HCT116 (cell line): ENCODE data around the gene MED13L. TPM values are rescaled to one million over a fixed set of nuclear protein-coding genes. Genes with fewer than 3 reads are reported as not detected.

Source experiments
- ATAC-seq: fragments of 200-7000 bp; cut with Tn5 transposase; 2 replicates; pipeline ENCODE4 v1.9.1; 2020; ENCODE audit warnings: mild to moderate bottlenecking, moderate library complexity
- BruUV-seq: library from RNA; stranded (reverse); fragments of 400-500 nt; replicated peaks from 2 replicates; lab custom pipeline; 2021; lab: Mats Ljungman, UMichigan
- CTCF ChIA-PET: fragments of 300-600 bp; sonication (Branson Sonifier 250); formaldehyde crosslinking; loops from one replicate; lab custom pipeline; 2021; ENCODE audit warnings: antibody characterized with exemption; lab: Charles Lee
- POLR2A ChIA-PET: fragments of 300-600, 350-600 bp; sonication (Branson Sonifier 250); formaldehyde crosslinking; loops from one replicate; lab custom pipeline; 2021; ENCODE audit warnings: antibody characterized with exemption; lab: Charles Lee
- RAD21 ChIA-PET, 2 experiments: fragments of 300-600 bp; sonication (Branson Sonifier 250); formaldehyde crosslinking; loops; one replicate each; lab custom pipeline; 2023; ENCODE audit warnings: low total read pairs in 2 of 2; ENCODE audit not compliant: uncharacterized antibody in 2 of 2, unreplicated experiment in 2 of 2, low non-redundant PET in 1 of 2; lab: Charles Lee
- DNase-seq: peaks from one replicate; pipeline ENCODE4 v3.0.0-alpha.2; 2010; ENCODE audit warnings: low read depth, low spot score
- H2AFZ ChIP-seq: fragments of 200-600 bp; shearing (Covaris generic), sonication (generic); 2 replicates; pipeline ENCODE4 v1.6.1; 2017; ENCODE audit warnings: low read depth, mixed run types, mixed read lengths, antibody characterized with exemption, low read length; ENCODE audit not compliant: poor library complexity, severe bottlenecking
- H3K27ac ChIP-seq: 2 replicates; pipeline ENCODE4 v1.5.1; 2012; ENCODE audit warnings: low read depth, low read length
- H3K27me3 ChIP-seq: fragments of 200-600 bp; sonication (generic); 2 replicates; pipeline ENCODE4 v1.6.1; 2016; ENCODE audit warnings: mixed run types, low read length, mixed read lengths; ENCODE audit not compliant: insufficient read depth
- H3K36me3 ChIP-seq, 2 experiments: fragments of 200-500 bp in 1 of 2; fragments of 200-600 bp in 1 of 2; sonication (Bioruptor generic) in 1 of 2; sonication (generic) in 1 of 2; 2 replicates each; pipeline versions ENCODE4 v1.5.1 to v1.6.1; 2014 to 2016; ENCODE audit warnings: low read length in 2 of 2, inconsistent platforms in 1 of 2, mixed read lengths in 1 of 2, mixed run types in 1 of 2; ENCODE audit not compliant: insufficient read depth in 2 of 2, control insufficient read depth in 1 of 2
- H3K4me1 ChIP-seq, 2 experiments: fragments of 200-600 bp in 1 of 2; sonication (generic) in 1 of 2; 2 replicates each; pipeline versions ENCODE4 v1.5.1 to v1.6.1; 2012 to 2017; ENCODE audit warnings: low read length in 2 of 2, inconsistent platforms in 1 of 2, mild to moderate bottlenecking in 1 of 2, mixed read lengths in 1 of 2, mixed run types in 1 of 2, moderate library complexity in 1 of 2; ENCODE audit not compliant: insufficient read depth in 2 of 2, control insufficient read depth in 1 of 2
- H3K4me2 ChIP-seq: fragments of 200-600 bp; sonication (generic); 2 replicates; pipeline ENCODE4 v1.6.1; 2017; ENCODE audit warnings: mixed run types, low read length, mixed read lengths
- H3K4me3 ChIP-seq, 2 experiments: fragments of 200-600 bp in 1 of 2; sonication (generic) in 1 of 2; replicated peaks in 1 of 2; 2 replicates each; pipeline ENCODE4 v1.5.1; 2011 to 2016; ENCODE audit warnings: low read length in 2 of 2, control low read depth in 1 of 2, low read depth in 1 of 2, mild to moderate bottlenecking in 1 of 2, mixed read lengths in 1 of 2, mixed run types in 1 of 2
- H3K79me2 ChIP-seq: fragments of 200-600 bp; sonication (generic); 2 replicates; pipeline ENCODE4 v1.6.1; 2017; ENCODE audit warnings: mild to moderate bottlenecking, mixed run types, low read length, moderate library complexity, mixed read lengths; ENCODE audit not compliant: insufficient read depth
- H3K9ac ChIP-seq: fragments of 200-600 bp; sonication (generic); 2 replicates; pipeline ENCODE4 v1.6.1; 2016; ENCODE audit warnings: low read length, mixed read lengths
- H3K9me2 ChIP-seq: fragments of 200-600 bp; sonication (generic), shearing (Covaris generic); 2 replicates; pipeline ENCODE4 v1.6.1; 2017; ENCODE audit warnings: mixed run types, mild to moderate bottlenecking, moderate library complexity; ENCODE audit not compliant: insufficient read depth
- H3K9me3 ChIP-seq, 2 experiments: fragments of 200-500 bp in 1 of 2; fragments of 200-600 bp in 1 of 2; sonication (Bioruptor generic) in 1 of 2; sonication (generic) in 1 of 2; 2 replicates each; pipeline ENCODE4 v1.6.1; 2014 to 2017; ENCODE audit warnings: low read length in 2 of 2, mixed read lengths in 2 of 2, inconsistent platforms in 1 of 2, low read depth in 1 of 2, mild to moderate bottlenecking in 1 of 2, mixed run types in 1 of 2, moderate library complexity in 1 of 2; ENCODE audit not compliant: control insufficient read depth in 1 of 2, insufficient read depth in 1 of 2
- H4K20me1 ChIP-seq: fragments of 200-600 bp; sonication (generic), shearing (Covaris generic); 2 replicates; pipeline ENCODE4 v1.6.1; 2017; ENCODE audit warnings: mixed run types, mild to moderate bottlenecking, moderate library complexity; ENCODE audit not compliant: insufficient read depth
- CBX3 ChIP-seq: IDR thresholded peaks from 2 replicates; pipeline ENCODE4 v1.6.1; 2012; ENCODE audit warnings: low read depth
- CEBPB ChIP-seq: IDR thresholded peaks from 2 replicates; pipeline ENCODE4 v1.6.1; 2012; ENCODE audit warnings: low read depth
- ELF1 ChIP-seq: IDR thresholded peaks from 2 replicates; pipeline ENCODE4 v1.6.1; 2012; ENCODE audit warnings: low read depth, borderline replicate concordance
- EZH2 ChIP-seq: fragments of 200-600 bp; sonication (generic); IDR thresholded peaks from 2 replicates; pipeline ENCODE4 v1.6.1; 2017; ENCODE audit warnings: antibody characterized with exemption, mixed run types
- EZH2phosphoT487 ChIP-seq: fragments of 200-600 bp; IDR thresholded peaks from 2 replicates; pipeline ENCODE4 v1.6.1; 2018; ENCODE audit warnings: antibody characterized with exemption, borderline replicate concordance
- FOSL1 ChIP-seq: IDR thresholded peaks from 2 replicates; pipeline ENCODE4 v1.6.1; 2012; ENCODE audit warnings: low read depth
- RAD21 ChIP-seq: IDR thresholded peaks from 2 replicates; pipeline ENCODE4 v1.6.1; 2012; ENCODE audit warnings: low read depth, mild to moderate bottlenecking
- SIN3A ChIP-seq: IDR thresholded peaks from 2 replicates; pipeline ENCODE4 v1.6.1; 2012; ENCODE audit warnings: low read depth
- SP1 ChIP-seq: IDR thresholded peaks from 2 replicates; pipeline ENCODE4 v1.6.1; 2012; ENCODE audit warnings: low read depth
- SRF ChIP-seq: IDR thresholded peaks from 2 replicates; pipeline ENCODE4 v1.6.1; 2012; ENCODE audit warnings: low read depth
- TCF7L2 ChIP-seq: IDR thresholded peaks from 2 replicates; pipeline ENCODE4 v1.7.0; 2011; ENCODE audit warnings: borderline replicate concordance, inconsistent platforms; ENCODE audit not compliant: insufficient read depth, insufficient read length; ENCODE audit errors: extremely low read depth
- ZFX ChIP-seq: fragments of 450-650 bp; IDR thresholded peaks from 2 replicates; pipeline ENCODE4 v1.6.1; 2017
- ZNF274 ChIP-seq: fragments of 200-500 bp; sonication (Bioruptor generic); IDR thresholded peaks from 2 replicates; pipeline ENCODE4 v1.6.1; 2014; ENCODE audit warnings: mild to moderate bottlenecking, low read depth, low read length, inconsistent platforms
- intact Hi-C: fragments of 100-400 bp; cut with micrococcal nuclease; formaldehyde crosslinking; loops from 2 replicates; pipeline ENCODE4 v1.10.0; 2022
- total RNA-seq: library from RNA; stranded (reverse); gene quantifications from one replicate; pipeline ENCODE4 v1.2.1, GENCODE V29; 2021; ENCODE audit not compliant: unreplicated experiment
- TF ChIP-seq, protein P1 (sequence below): IDR thresholded peaks from 2 replicates; pipeline ENCODE4 v1.6.1; 2011; ENCODE audit warnings: mild to moderate bottlenecking, low read length, moderate library complexity; ENCODE audit not compliant: insufficient replicate concordance; ENCODE audit errors: extremely low read depth
- TF ChIP-seq, protein P2 (sequence below), 3 experiments: fragments of 200-600 bp in 1 of 3; sonication (generic) in 1 of 3; IDR thresholded peaks in 2 of 3; conservative IDR thresholded peaks in 1 of 3; 2 replicates each; pipeline ENCODE4 v1.5.1; 2012 to 2017; ENCODE audit warnings: low read depth in 2 of 3, low read length in 2 of 3, antibody characterized with exemption in 1 of 3, borderline replicate concordance in 1 of 3, control low read depth in 1 of 3, mild to moderate bottlenecking in 1 of 3, mixed read lengths in 1 of 3, mixed run types in 1 of 3, moderate library complexity in 1 of 3; ENCODE audit not compliant: insufficient read depth in 1 of 3
- TF ChIP-seq, protein P3 (sequence below): IDR thresholded peaks from 2 replicates; pipeline ENCODE4 v1.6.1; 2012; ENCODE audit warnings: low read depth
- TF ChIP-seq, protein P4 (sequence below): IDR thresholded peaks from 2 replicates; pipeline ENCODE4 v1.6.1; 2012
- TF ChIP-seq, protein P5 (sequence below): IDR thresholded peaks from 2 replicates; pipeline ENCODE4 v1.6.1; 2012

Gene MED13L
- total RNA-seq, 1 experiment from 2014 or later: 176 TPM

DNA sequence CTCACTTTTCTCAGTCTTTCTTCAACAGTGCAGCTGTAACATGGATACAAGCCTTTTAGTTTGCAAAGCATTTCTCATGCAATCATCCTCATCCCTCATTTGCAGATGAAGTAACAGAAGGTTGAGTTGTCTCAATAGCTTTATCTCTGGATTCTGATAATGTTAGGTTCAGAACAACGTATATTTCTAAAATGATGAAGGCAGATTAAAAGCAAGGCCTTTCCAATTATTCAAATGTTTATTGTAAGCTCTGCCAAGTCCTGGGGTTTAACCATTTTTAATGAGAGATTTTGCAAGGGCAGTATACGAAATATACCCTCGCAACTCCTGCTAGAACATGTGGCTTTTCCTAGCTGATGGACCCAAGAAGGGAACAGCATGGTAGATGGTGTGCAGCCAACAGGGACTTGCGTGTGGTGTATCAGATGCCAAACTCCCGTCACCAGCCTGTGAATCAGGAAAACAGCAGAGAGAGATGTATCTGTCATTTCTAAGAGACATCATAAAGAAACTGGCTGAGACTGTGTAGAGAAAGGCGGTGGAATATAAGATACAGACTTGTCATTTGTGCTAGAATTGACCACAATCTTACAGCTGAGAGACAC lies 319.7 kb downstream of the MED13L start:
- H3K9ac ChIP-seq: no peak overlapping the region
- H3K27me3 ChIP-seq: no peaks in the 10 kb centered on the region
- ChIA-PET RAD21 (no interaction called here), POLR2A (no interaction called here)
- H2AFZ ChIP-seq: no peak overlapping the region
- no peak overlapping the region for H3K4me2 ChIP-seq
- no peaks in the 10 kb centered on the region for H3K9me3 ChIP-seq
- H3K79me2 ChIP-seq: no peaks in the 10 kb centered on the region
- no peaks in the 10 kb centered on the region for H3K9me2 ChIP-seq
- no peak for ATAC-seq
- intact Hi-C loops: no loop called here
- no peak for DNase-seq
- no peak overlapping the region for H3K27ac ChIP-seq
- H4K20me1 ChIP-seq: 0 out of 2 replicates have a peak, but pooled peaks cover 6% of the 10 kb centered on the region
- no peaks in the 10 kb centered on the region for H3K4me1 ChIP-seq
- no peak for TF ChIP-seq SIN3A
- TF ChIP-seq, protein P1, sequence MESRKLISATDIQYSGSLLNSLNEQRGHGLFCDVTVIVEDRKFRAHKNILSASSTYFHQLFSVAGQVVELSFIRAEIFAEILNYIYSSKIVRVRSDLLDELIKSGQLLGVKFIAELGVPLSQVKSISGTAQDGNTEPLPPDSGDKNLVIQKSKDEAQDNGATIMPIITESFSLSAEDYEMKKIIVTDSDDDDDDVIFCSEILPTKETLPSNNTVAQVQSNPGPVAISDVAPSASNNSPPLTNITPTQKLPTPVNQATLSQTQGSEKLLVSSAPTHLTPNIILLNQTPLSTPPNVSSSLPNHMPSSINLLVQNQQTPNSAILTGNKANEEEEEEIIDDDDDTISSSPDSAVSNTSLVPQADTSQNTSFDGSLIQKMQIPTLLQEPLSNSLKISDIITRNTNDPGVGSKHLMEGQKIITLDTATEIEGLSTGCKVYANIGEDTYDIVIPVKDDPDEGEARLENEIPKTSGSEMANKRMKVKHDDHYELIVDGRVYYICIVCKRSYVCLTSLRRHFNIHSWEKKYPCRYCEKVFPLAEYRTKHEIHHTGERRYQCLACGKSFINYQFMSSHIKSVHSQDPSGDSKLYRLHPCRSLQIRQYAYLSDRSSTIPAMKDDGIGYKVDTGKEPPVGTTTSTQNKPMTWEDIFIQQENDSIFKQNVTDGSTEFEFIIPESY: no peak
- TF ChIP-seq FOSL1: no peak
- TF ChIP-seq, protein P2, sequence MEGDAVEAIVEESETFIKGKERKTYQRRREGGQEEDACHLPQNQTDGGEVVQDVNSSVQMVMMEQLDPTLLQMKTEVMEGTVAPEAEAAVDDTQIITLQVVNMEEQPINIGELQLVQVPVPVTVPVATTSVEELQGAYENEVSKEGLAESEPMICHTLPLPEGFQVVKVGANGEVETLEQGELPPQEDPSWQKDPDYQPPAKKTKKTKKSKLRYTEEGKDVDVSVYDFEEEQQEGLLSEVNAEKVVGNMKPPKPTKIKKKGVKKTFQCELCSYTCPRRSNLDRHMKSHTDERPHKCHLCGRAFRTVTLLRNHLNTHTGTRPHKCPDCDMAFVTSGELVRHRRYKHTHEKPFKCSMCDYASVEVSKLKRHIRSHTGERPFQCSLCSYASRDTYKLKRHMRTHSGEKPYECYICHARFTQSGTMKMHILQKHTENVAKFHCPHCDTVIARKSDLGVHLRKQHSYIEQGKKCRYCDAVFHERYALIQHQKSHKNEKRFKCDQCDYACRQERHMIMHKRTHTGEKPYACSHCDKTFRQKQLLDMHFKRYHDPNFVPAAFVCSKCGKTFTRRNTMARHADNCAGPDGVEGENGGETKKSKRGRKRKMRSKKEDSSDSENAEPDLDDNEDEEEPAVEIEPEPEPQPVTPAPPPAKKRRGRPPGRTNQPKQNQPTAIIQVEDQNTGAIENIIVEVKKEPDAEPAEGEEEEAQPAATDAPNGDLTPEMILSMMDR (IDR thresholded peaks at IDR 0.05 in 2 of 3, conservative IDR thresholded peaks at IDR 0.05 in 1 of 3; ENCODE audit: borderline replicate concordance in 1 of 3, insufficient read depth in 1 of 3, low read depth in 2 of 3, low read length in 2 of 3): no peak
- no peak for TF ChIP-seq RAD21
- TF ChIP-seq CEBPB: no peak
- no peak for TF ChIP-seq TCF7L2
- no peak for TF ChIP-seq CBX3
- TF ChIP-seq SRF: no peak
- TF ChIP-seq, protein P3, sequence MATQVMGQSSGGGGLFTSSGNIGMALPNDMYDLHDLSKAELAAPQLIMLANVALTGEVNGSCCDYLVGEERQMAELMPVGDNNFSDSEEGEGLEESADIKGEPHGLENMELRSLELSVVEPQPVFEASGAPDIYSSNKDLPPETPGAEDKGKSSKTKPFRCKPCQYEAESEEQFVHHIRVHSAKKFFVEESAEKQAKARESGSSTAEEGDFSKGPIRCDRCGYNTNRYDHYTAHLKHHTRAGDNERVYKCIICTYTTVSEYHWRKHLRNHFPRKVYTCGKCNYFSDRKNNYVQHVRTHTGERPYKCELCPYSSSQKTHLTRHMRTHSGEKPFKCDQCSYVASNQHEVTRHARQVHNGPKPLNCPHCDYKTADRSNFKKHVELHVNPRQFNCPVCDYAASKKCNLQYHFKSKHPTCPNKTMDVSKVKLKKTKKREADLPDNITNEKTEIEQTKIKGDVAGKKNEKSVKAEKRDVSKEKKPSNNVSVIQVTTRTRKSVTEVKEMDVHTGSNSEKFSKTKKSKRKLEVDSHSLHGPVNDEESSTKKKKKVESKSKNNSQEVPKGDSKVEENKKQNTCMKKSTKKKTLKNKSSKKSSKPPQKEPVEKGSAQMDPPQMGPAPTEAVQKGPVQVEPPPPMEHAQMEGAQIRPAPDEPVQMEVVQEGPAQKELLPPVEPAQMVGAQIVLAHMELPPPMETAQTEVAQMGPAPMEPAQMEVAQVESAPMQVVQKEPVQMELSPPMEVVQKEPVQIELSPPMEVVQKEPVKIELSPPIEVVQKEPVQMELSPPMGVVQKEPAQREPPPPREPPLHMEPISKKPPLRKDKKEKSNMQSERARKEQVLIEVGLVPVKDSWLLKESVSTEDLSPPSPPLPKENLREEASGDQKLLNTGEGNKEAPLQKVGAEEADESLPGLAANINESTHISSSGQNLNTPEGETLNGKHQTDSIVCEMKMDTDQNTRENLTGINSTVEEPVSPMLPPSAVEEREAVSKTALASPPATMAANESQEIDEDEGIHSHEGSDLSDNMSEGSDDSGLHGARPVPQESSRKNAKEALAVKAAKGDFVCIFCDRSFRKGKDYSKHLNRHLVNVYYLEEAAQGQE: no peak
- TF ChIP-seq EZH2: no peak
- no peak for TF ChIP-seq ZFX
- TF ChIP-seq EZH2phosphoT487: no peak
- TF ChIP-seq ELF1: no peak
- TF ChIP-seq, protein P4, sequence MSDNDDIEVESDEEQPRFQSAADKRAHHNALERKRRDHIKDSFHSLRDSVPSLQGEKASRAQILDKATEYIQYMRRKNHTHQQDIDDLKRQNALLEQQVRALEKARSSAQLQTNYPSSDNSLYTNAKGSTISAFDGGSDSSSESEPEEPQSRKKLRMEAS: no peak
- no peak for TF ChIP-seq SP1
- TF ChIP-seq, protein P5, sequence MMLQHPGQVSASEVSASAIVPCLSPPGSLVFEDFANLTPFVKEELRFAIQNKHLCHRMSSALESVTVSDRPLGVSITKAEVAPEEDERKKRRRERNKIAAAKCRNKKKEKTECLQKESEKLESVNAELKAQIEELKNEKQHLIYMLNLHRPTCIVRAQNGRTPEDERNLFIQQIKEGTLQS: no peak
- TF ChIP-seq ZNF274: no peak
- TF ChIP-seq, all 23 proteins: peak for 0
- H3K4me3 ChIP-seq: no peak overlapping the region
- H3K36me3 ChIP-seq: peaks cover 29 to 32% of the 10 kb centered on the region in 2 experiments
- CTCF ChIA-PET: interaction anchor here (1.0 to 1.2 kb wide), 2 partner anchors 11 to 751 kb away, joined by 3 to 5 read pairs; no protein-coding TSS in a partner anchor
- BruUV-seq: no TSS peak
